ENCODE results near the gene TEX51.

TEX51 gene

GRCh38 chr2:126901459-126901858 is 2.8 kb downstream of the TEX51 start:
- no peak overlapping the region for H3K27ac ChIP-seq
- TF ChIP-seq CTCF (IDR thresholded peaks at IDR 0.05) (no peak), ZFX (IDR thresholded peaks at IDR 0.05; ENCODE audit: borderline replicate concordance) (no peak)

DNA sequence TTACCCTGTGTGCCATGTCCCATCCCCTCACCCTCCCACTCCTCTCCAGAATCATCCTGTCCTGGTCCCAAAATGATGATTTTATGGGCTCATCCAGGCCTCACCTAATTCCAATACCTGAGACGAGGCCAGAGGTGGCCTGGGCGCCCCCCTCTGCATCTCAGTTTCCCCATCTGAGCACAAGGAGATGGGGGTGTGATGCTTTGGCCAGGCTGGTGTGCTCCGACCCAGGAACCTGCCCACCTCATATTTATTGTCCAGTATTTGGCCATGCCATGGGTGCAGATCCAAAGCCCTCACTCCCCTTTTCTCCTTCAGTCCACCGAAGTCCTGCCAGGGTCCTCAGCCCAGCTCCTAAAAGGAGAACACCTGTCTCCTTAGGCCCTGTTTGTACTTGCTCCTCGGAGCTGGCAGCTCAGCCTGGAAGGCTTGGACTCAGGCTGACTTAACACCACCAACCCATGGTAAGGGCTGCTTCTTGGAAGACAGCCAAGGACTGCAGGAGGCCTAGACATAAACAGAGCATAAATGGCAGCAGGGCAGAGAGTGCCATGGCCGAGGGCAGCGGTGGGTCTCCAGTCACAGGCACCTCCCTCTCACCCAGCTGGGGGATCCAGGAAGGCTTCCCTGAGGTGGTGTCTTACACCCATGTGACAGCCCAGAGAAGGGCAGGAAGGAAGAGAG is 3.6 kb downstream of the TEX51 start:
- TF ChIP-seq ZFX (IDR thresholded peaks at IDR 0.05; ENCODE audit: borderline replicate concordance) (no peak), CTCF (IDR thresholded peaks at IDR 0.05) (no peak)

DNA sequence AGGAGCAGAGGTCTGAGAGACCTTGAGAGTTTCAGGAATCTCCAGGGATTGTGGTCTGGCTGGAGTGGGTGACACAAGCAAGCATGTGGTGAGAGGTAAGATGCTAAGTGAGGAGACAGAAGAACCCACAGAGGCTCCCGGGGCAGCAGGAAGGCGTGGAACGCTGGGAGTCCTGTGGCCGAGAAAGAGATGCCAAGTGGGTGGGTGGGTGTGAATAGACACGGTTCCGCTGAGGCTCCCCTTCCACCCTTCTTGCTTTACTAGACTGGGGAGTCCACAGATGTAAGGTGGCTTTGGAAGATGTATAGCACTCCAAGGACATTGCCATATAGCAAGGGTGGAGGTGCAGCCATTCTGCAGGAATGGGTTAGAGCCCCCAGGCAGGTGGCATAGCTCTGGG is 4.2 kb downstream of the TEX51 start:
- H3K27ac ChIP-seq, result no peak overlapping the region
- TF ChIP-seq ZFX (IDR thresholded peaks at IDR 0.05; ENCODE audit: borderline replicate concordance), result no peak
- TF ChIP-seq CTCF (IDR thresholded peaks at IDR 0.05), result no peak

More for the DNA sequence above, 3.6 kb downstream of the TEX51 start:
- H3K27ac ChIP-seq, result no peak overlapping the region

GRCh38 chr2:126905991-126906390 is 7.3 kb downstream of the TEX51 start:
- TF ChIP-seq CTCF (IDR thresholded peaks at IDR 0.05), result no peak
- TF ChIP-seq ZFX (IDR thresholded peaks at IDR 0.05; ENCODE audit: borderline replicate concordance), result no peak
- H3K27ac ChIP-seq, result no peak overlapping the region

- H3K27ac ChIP-seq, result no peak overlapping the region
- no peak for TF ChIP-seq CTCF (IDR thresholded peaks at IDR 0.05)
- no peak for TF ChIP-seq ZFX (IDR thresholded peaks at IDR 0.05; ENCODE audit: borderline replicate concordance)
Observed at GRCh38 chr2:126906781-126907180, 8.1 kb downstream of the TEX51 start.

GRCh38 chr2:126907671-126908070 is 9.0 kb downstream of the TEX51 start:
- TF ChIP-seq CTCF (IDR thresholded peaks at IDR 0.05), result no peak
- TF ChIP-seq ZFX (IDR thresholded peaks at IDR 0.05; ENCODE audit: borderline replicate concordance), result no peak
- no peak overlapping the region for H3K27ac ChIP-seq

GRCh38 chr2:126908721-126909177 is 10.1 kb downstream of the TEX51 start:
- H3K27ac ChIP-seq, result no peak overlapping the region
- no peak for TF ChIP-seq ZFX (IDR thresholded peaks at IDR 0.05; ENCODE audit: borderline replicate concordance)
- TF ChIP-seq CTCF (IDR thresholded peaks at IDR 0.05), result no peak
